Tibial nerve (tissue), 4 donors: ENCODE results near the gene PAX8. TPM values are rescaled to one million over a fixed set of nuclear protein-coding genes. Genes with fewer than 3 reads are reported as not detected.

Experiments
- DNase-seq, 2 donors: peaks; one replicate each; pipeline ENCODE4 v3.0.0-alpha.2; 2019; ENCODE audit warnings: low spot score in 2 of 2
- H3K27ac ChIP-seq, 4 donors: fragments of 200-600 bp; sonication (generic) in 3 of 4; one replicate each; pipeline ENCODE4 v1.5.1; 2017 to 2019; ENCODE audit warnings: mild to moderate bottlenecking in 1 of 4
- H3K27me3 ChIP-seq, 2 donors: fragments of 200-600 bp; sonication (generic) in 1 of 2; one replicate each; pipeline versions ENCODE4 v1.5.1 to v1.6.0; 2017 to 2019
- H3K36me3 ChIP-seq, 3 donors: fragments of 200-600 bp; sonication (generic); one replicate each; pipeline ENCODE4 v1.5.1; 2018 to 2019
- H3K4me1 ChIP-seq, 4 donors: fragments of 200-600 bp; sonication (generic) in 3 of 4; one replicate each; pipeline ENCODE4 v1.5.1; 2017 to 2019
- H3K4me3 ChIP-seq, 4 donors: fragments of 200-600 bp; sonication (generic) in 3 of 4; one replicate each; pipeline ENCODE4 v1.5.1; 2017 to 2019; ENCODE audit warnings: mild to moderate bottlenecking in 1 of 4, moderate library complexity in 1 of 4
- H3K9me3 ChIP-seq, 4 donors: fragments of 200-600 bp; sonication (generic) in 3 of 4; one replicate each; pipeline ENCODE4 v1.5.1; 2017 to 2019
- EP300 ChIP-seq, 2 donors: sonication (generic); formaldehyde crosslinking; IDR thresholded peaks; one replicate each; pipeline ENCODE4 v1.6.1; 2017; ENCODE audit warnings: antibody characterized with exemption in 2 of 2, mild to moderate bottlenecking in 1 of 2
- POLR2A ChIP-seq, 2 donors: fragments of 450-650 bp; IDR thresholded peaks; one replicate each; pipeline ENCODE4 v1.6.1; 2017; ENCODE audit warnings: antibody characterized with exemption in 2 of 2, mild to moderate bottlenecking in 2 of 2, moderate library complexity in 2 of 2
- WGBS, 2 donors: methylation state at CpG; one replicate each; pipeline ENCODE4 v1.1.5; 2018; 5-methylcytosine and 5-hydroxymethylcytosine counted together
- total RNA-seq, 4 donors: library from RNA; depleted of rRNA; stranded (reverse); fragments of >200 nt; gene quantifications; one replicate each; pipeline ENCODE4 v1.1.0, GENCODE V29; 2016
- TF ChIP-seq, protein P1 (sequence below), 5 experiments: fragments of 200-600 bp in 3 of 5; fragments of 450-650 bp in 2 of 5; sonication (generic) in 3 of 5; IDR thresholded peaks; one replicate each; pipeline ENCODE4 v1.5.1; 2016 to 2019; ENCODE audit warnings: antibody characterized with exemption in 5 of 5, mild to moderate bottlenecking in 3 of 5, moderate library complexity in 2 of 5

Gene PAX8
- total RNA-seq, 4 donors from 2014 or later, result 2.2 to 11.4 (median 5.2) TPM

- WGBS, 2 donors, result 93 to 94% methylated on average over 16 to 17 of the region's 17 CpGs
- DNase-seq, result no peak
- no peaks in the 10 kb centered on the region for H3K9me3 ChIP-seq
- TF ChIP-seq POLR2A (IDR thresholded peaks at IDR 0.05), result no peak
- TF ChIP-seq, protein P1, sequence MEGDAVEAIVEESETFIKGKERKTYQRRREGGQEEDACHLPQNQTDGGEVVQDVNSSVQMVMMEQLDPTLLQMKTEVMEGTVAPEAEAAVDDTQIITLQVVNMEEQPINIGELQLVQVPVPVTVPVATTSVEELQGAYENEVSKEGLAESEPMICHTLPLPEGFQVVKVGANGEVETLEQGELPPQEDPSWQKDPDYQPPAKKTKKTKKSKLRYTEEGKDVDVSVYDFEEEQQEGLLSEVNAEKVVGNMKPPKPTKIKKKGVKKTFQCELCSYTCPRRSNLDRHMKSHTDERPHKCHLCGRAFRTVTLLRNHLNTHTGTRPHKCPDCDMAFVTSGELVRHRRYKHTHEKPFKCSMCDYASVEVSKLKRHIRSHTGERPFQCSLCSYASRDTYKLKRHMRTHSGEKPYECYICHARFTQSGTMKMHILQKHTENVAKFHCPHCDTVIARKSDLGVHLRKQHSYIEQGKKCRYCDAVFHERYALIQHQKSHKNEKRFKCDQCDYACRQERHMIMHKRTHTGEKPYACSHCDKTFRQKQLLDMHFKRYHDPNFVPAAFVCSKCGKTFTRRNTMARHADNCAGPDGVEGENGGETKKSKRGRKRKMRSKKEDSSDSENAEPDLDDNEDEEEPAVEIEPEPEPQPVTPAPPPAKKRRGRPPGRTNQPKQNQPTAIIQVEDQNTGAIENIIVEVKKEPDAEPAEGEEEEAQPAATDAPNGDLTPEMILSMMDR (IDR thresholded peaks at IDR 0.05), result no peak
- H3K27ac ChIP-seq, result no peak overlapping the region
- peaks cover 0 to 42% (median 6%) of the 10 kb centered on the region in 4 donors for H3K4me1 ChIP-seq
- H3K36me3 ChIP-seq, result no peaks in the 10 kb centered on the region
- no peak overlapping the region for H3K4me3 ChIP-seq
- H3K27me3 ChIP-seq, result no peaks in the 10 kb centered on the region
Measured at GRCh38 chr2:113197347-113198047, 81.2 kb downstream of the PAX8 start.

DNA sequence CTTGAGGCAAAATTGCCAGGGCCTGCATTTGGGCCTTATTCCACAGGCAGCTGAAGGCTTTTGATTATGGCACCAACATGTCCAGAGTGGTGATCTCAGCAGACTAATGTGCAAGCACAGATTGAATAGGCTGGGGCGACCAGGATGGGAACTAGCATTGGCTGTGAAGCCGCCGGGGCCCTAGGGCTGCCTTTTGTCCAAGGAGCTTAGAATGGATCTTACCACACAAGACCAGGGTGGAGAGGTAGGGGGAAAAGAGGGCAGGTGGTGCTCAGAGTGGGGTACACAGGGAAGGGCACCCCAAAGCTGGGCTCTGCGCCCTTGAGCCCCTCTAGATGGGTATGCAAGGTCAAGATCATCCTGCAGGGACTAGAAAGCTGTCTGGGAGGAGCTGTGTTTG lies 81.9 kb downstream of the PAX8 start:
- no peaks in the 10 kb centered on the region for H3K36me3 ChIP-seq
- 76 to 85% methylated on average over 4 of the region's 4 CpGs for WGBS, 2 donors
- no peaks in the 10 kb centered on the region for H3K9me3 ChIP-seq
- TF ChIP-seq EP300 (IDR thresholded peaks at IDR 0.05), result no peak
- no peak for TF ChIP-seq POLR2A (IDR thresholded peaks at IDR 0.05)
- TF ChIP-seq, protein P1 (IDR thresholded peaks at IDR 0.05), result no peak
- no peak overlapping the region for H3K27ac ChIP-seq
- H3K27me3 ChIP-seq, result no peaks in the 10 kb centered on the region
- no peak for DNase-seq
- peaks cover 0 to 36% (median 4%) of the 10 kb centered on the region in 4 donors for H3K4me1 ChIP-seq
- H3K4me3 ChIP-seq, result no peak overlapping the region

- TF ChIP-seq, protein P1 (IDR thresholded peaks at IDR 0.05), result no peak
- TF ChIP-seq EP300 (IDR thresholded peaks at IDR 0.05) (no peak), POLR2A (IDR thresholded peaks at IDR 0.05) (no peak)
- 90 to 92% methylated on average over 11 of the region's 11 CpGs for WGBS, 2 donors
- Histone ChIP-seq H3K27ac (no peak overlapping the region), H3K27me3 (no peaks in the 10 kb centered on the region), H3K4me3 (no peak overlapping the region), H3K36me3 (no peaks in the 10 kb centered on the region), H3K9me3 (no peaks in the 10 kb centered on the region), H3K4me1 (peaks cover 0 to 28% (median 4%) of the 10 kb centered on the region in 4 donors)
- DNase-seq, result no peak
Measured at GRCh38 chr2:113195923-113196501, 82.7 kb downstream of the PAX8 start.

GRCh38 chr2:113192459-113193100 lies 86.1 kb downstream of the PAX8 start:
- TF ChIP-seq EP300 (IDR thresholded peaks at IDR 0.05) (no peak), POLR2A (IDR thresholded peaks at IDR 0.05) (no peak)
- TF ChIP-seq, protein P1 (IDR thresholded peaks at IDR 0.05), result no peak
- 86 to 90% methylated on average over 7 of the region's 7 CpGs for WGBS, 2 donors
- no peak for DNase-seq
- Histone ChIP-seq H3K36me3 (no peaks in the 10 kb centered on the region), H3K27me3 (no peaks in the 10 kb centered on the region), H3K4me3 (no peak overlapping the region), H3K27ac (no peak overlapping the region), H3K4me1 (no peaks in the 10 kb centered on the region), H3K9me3 (no peaks in the 10 kb centered on the region)

DNA sequence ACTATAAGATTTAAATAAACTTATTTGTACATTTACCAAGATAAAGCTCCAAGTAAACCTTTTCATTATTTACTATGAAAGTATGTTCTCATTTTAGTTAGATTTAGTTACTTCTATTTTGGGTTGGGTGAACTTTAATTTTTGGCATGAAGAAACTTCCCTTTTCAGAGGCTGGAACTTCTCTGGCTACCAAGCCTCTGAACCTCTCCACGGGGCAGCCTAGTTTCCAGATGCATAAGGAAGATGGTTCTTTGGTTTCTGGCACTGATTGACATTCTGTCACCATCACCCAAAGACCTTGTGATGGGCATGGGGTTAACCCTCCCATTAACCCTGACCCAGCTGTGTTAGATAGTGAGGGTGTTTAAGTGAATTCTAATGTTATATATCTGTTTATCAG lies 87.8 kb downstream of the PAX8 start:
- TF ChIP-seq EP300 (IDR thresholded peaks at IDR 0.05) (no peak), POLR2A (IDR thresholded peaks at IDR 0.05) (no peak)
- TF ChIP-seq, protein P1 (IDR thresholded peaks at IDR 0.05), result no peak
- H3K36me3 ChIP-seq, result no peaks in the 10 kb centered on the region
- no peak for DNase-seq
- 36 to 45% methylated on average over 1 of the region's 1 CpG for WGBS, 2 donors
- no peak overlapping the region for H3K27ac ChIP-seq
- H3K4me3 ChIP-seq, result no peak overlapping the region
- H3K27me3 ChIP-seq, result no peaks in the 10 kb centered on the region
- H3K4me1 ChIP-seq, result peaks cover 0 to 9% (median 1%) of the 10 kb centered on the region in 4 donors
- H3K9me3 ChIP-seq, result no peaks in the 10 kb centered on the region
